ENCODE data around the gene SOHLH1. TPM values are rescaled to one million over a fixed set of nuclear protein-coding genes. Genes with fewer than 3 reads are reported as not detected.

The SOHLH1 gene
- total and polyA plus RNA-seq, 2 of the 4 experiments (the other 2 are of a cell fraction), result not detected

DNA sequence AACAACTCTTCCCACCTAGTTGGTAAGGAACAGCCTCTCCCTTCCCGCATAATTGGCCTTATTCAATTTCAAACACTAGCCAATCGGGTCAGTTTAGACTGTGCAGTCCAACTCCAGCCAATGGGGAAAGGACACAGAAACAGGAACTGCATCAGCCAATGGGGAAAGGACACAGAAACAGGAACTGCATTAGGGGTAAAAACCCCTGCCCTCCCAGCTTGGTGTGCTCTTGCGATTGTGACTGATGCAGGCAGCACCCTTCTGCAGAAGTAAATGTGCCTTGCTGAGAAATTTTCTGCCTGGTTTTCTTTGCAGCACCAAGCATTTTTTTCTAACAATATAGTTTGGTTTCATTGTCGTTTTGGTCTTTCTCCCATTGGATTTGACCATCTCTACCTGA is 51.4 kb downstream of the SOHLH1 start:
- Histone ChIP-seq H3K4me3 (ENCODE audit: insufficient read depth, low read depth, low read length) (no peak overlapping the region), H3K18ac (ENCODE audit: low read depth, low read length) (no peak overlapping the region), H3K27ac (ENCODE audit: insufficient read depth, low read length) (no peak overlapping the region), H3K27me3 (ENCODE audit: control insufficient read depth, insufficient read depth, low read length) (no peaks in the 10 kb centered on the region), H3K79me1 (ENCODE audit: low read depth in 1 of 2, low read length in 2 of 2) (no peaks in the 10 kb centered on the region), H3K9ac (ENCODE audit: low read depth, low read length) (no peak overlapping the region), H2AK9ac (replicated peaks; ENCODE audit: low read depth, low read length, poor library complexity) (no peak overlapping the region), H4K20me1 (ENCODE audit: insufficient read depth, low read length) (no peaks in the 10 kb centered on the region), H2BK15ac (ENCODE audit: low read depth, low read length) (no peak overlapping the region), H4K5ac (ENCODE audit: low read depth, low read length) (no peak overlapping the region), H2AFZ (replicated peaks; ENCODE audit: low read length, poor library complexity) (no peak overlapping the region), H3K36me3 (ENCODE audit: control insufficient read depth, insufficient read depth, low read length) (no peaks in the 10 kb centered on the region), H3K56ac (ENCODE audit: extremely low read depth, insufficient read depth, low read length) (no peak overlapping the region), H3K4me2 (ENCODE audit: low read depth, low read length) (no peak overlapping the region), H2BK20ac (ENCODE audit: low read depth, low read length) (no peak overlapping the region), H3K23ac (ENCODE audit: low read depth, low read length) (no peak overlapping the region), H2AK5ac (ENCODE audit: low read depth, low read length) (no peak overlapping the region), H3K9me1 (ENCODE audit: insufficient read depth, low read length) (no peaks in the 10 kb centered on the region), H2BK5ac (ENCODE audit: low read depth, low read length, poor library complexity, severe bottlenecking) (no peak overlapping the region), H4K91ac (ENCODE audit: insufficient read depth, low read depth, low read length) (no peak overlapping the region), H3K4me1 (ENCODE audit: control insufficient read depth, insufficient read depth, low read length) (no peaks in the 10 kb centered on the region), H2BK120ac (ENCODE audit: low read depth, low read length) (no peak overlapping the region), H4K8ac (ENCODE audit: low read depth in 2 of 2, low read length in 2 of 2) (no peak overlapping the region), H3K9me3 (ENCODE audit: control insufficient read depth, insufficient read depth, low read length) (peaks cover 23% of the 10 kb centered on the region), H3K14ac (replicated peaks; ENCODE audit: low read depth, low read length) (no peak overlapping the region), H3K4ac (ENCODE audit: low read depth, low read length) (no peak overlapping the region)
- intact Hi-C loops (cut with micrococcal nuclease) (no loop called here), dilution Hi-C loops (cut with HindIII; ENCODE audit: low sequenced_read_pairs, unreplicated experiment) (no loop called here), in situ Hi-C loops (cut with MboI; ENCODE audit: low sequenced_read_pairs) (no loop called here)
- no peak for ATAC-seq (ENCODE audit: low read depth)
- no peak for TF ChIP-seq CEBPB (IDR thresholded peaks at IDR 0.05; ENCODE audit: low read depth, low read length)
- no peak for TF ChIP-seq MAZ (IDR thresholded peaks at IDR 0.05; ENCODE audit: borderline replicate concordance, low read depth, low read length)
- no TSS peak for BruUV-seq (replicated peaks)
- CTCF ChIA-PET, result no interaction called here
- no peak for DNase-seq
- POLR2A ChIA-PET (ENCODE audit: unreplicated experiment), result no interaction called here
- WGBS, 2 experiments (ENCODE audit: extremely low coverage in 2 of 2, insufficient read length in 1 of 2), result 80% methylated on average over 1 of the region's 4 CpGs; no CpG with 5 or more reads in 1 of the 2 experiments
